ENCODE measurements around the gene UGDH. TPM values are rescaled to one million over a fixed set of nuclear protein-coding genes. Genes with fewer than 3 reads are reported as not detected.

Gene UGDH
- total and polyA plus RNA-seq, 2 of the 13 experiments (the other 11 are each of a cell fraction or from before 2014, with no cell fraction given), result 99.0 to 384 TPM

- TF ChIP-seq GATAD1 (CRISPR knock-in tag; IDR thresholded peaks at IDR 0.05) (no peak), RNF219 (CRISPR knock-in tag; IDR thresholded peaks at IDR 0.05) (0 out of 2 replicates have a peak, but pooled peaks have one; percentile 27), ZBTB39 (CRISPR knock-in tag; IDR thresholded peaks at IDR 0.05) (0 out of 2 replicates have a peak, but pooled peaks have one; percentile 13), KIAA2018 (CRISPR knock-in tag; IDR thresholded peaks at IDR 0.05; ENCODE audit: borderline replicate concordance) (no peak), PBX3 (CRISPR knock-in tag; IDR thresholded peaks at IDR 0.05; ENCODE audit: borderline replicate concordance) (0 out of 2 replicates have a peak, but pooled peaks have one; percentile 21), KDM5B (CRISPR knock-in tag; IDR thresholded peaks at IDR 0.05; ENCODE audit: borderline replicate concordance) (no peak)
Observed at GRCh38 chr4:39526765-39527295, 409 bp downstream of the UGDH start (continued).
